Psoas muscle (tissue), 8 donors: ENCODE results near the gene AUP1. TPM values are rescaled to one million over a fixed set of nuclear protein-coding genes. Genes with fewer than 3 reads are reported as not detected.

Source experiments
- ATAC-seq, 4 donors: fragments of 200-7000 bp; cut with Tn5 transposase; one replicate each; pipeline ENCODE4 v1.9.1; 2020; ENCODE audit warnings: moderate library complexity in 3 of 4, mild to moderate bottlenecking in 2 of 4
- DNase-seq, 2 donors: peaks; one replicate each; pipeline ENCODE4 v3.0.0-alpha.2; 2020
- H3K27ac ChIP-seq: fragments of 200-600 bp; one replicate; pipeline ENCODE4 v1.8.0; 2022
- H3K27me3 ChIP-seq, 3 donors: fragments of 200-600 bp in 1 of 3; one replicate each; pipeline versions ENCODE4 v1.6.1 to v1.8.0; 2013 to 2022; ENCODE audit warnings: low read length in 2 of 3, mild to moderate bottlenecking in 2 of 3, moderate library complexity in 1 of 3; ENCODE audit not compliant: insufficient read depth in 3 of 3
- H3K36me3 ChIP-seq, 2 donors: fragments of 200-600 bp in 1 of 2; one replicate each; pipeline versions ENCODE4 v1.6.1 to v1.8.0; 2013 to 2022; ENCODE audit warnings: low read depth in 1 of 2, mild to moderate bottlenecking in 1 of 2, moderate library complexity in 1 of 2; ENCODE audit not compliant: insufficient read depth in 1 of 2
- H3K4me1 ChIP-seq: fragments of 200-600 bp; one replicate; pipeline ENCODE4 v1.8.0; 2022
- H3K4me3 ChIP-seq: fragments of 200-600 bp; one replicate; pipeline ENCODE4 v1.8.0; 2022; ENCODE audit warnings: mild to moderate bottlenecking
- H3K9me3 ChIP-seq: fragments of 200-600 bp; one replicate; pipeline ENCODE4 v1.8.0; 2022
- CTCF ChIP-seq: fragments of 200-600 bp; IDR thresholded peaks from one replicate; pipeline ENCODE4 v1.8.0; 2022; ENCODE audit warnings: antibody characterized with exemption
- WGBS, 3 donors: extraction: QIAGEN DNeasy Blood & Tissue Kit; methylation state at CpG; one replicate each; pipeline versions ENCODE4 v1.1.6 to v1.1.7; 2013; 5-methylcytosine and 5-hydroxymethylcytosine counted together
- intact Hi-C, 2 donors: fragments of 100-400 bp; cut with DNase I; formaldehyde crosslinking; loops; one replicate each; pipeline versions ENCODE4 v1.11.0 to v1.14.2; 2022
- polyA plus RNA-seq, 3 donors: library from polyadenylated mRNA; stranded (reverse); fragments of 200-250 nt; gene quantifications; one replicate each; pipeline ENCODE4 v1.2.3, GENCODE V29; 2013
- total RNA-seq, 4 donors: library from RNA; stranded (reverse); fragmentation: NEBNext Ultra II Directional in 2 of 4; extraction: Animal tissue kit (Norgen Biotek cat#: 25700) in 2 of 4; gene quantifications; one replicate each; pipeline versions ENCODE4 v1.2.1 to v1.2.4, GENCODE V29; 2021 to 2023
- donor health status: healthy with polysubstance abuse.
- donor health status: DM: no; HTN: no; CAD: no; lungs with moderate emphysema.
- donor health status: Bipolar disorder and iron deficiency.
- donor health status: healthy.
- donor health status: DM: yes; HTN: yes; CAD: no.
- donor health status: DM: no; HTN: no; CAD: no.
- donor health status: DM: no; HTN: no; CAD: no.
- donor health status: DM: yes; HTN: yes; CAD: no.

The AUP1 gene
- total and polyA plus RNA-seq, 7 donors, result 56.0 to 205 (median 94.7) TPM

GRCh38 chr2:74493546-74493945 lies 36.0 kb downstream of the AUP1 start:
- WGBS, 3 donors, result 90 to 92% (median 90%) methylated on average over 3 of the region's 3 CpGs
- Histone ChIP-seq H3K36me3 (peaks cover 12 to 56% of the 10 kb centered on the region in 2 donors), H3K27ac (no peak overlapping the region), H3K27me3 (peaks cover 0 to 19% (median 14%) of the 10 kb centered on the region in 3 donors), H3K4me1 (peaks cover 10% of the 10 kb centered on the region), H3K9me3 (no peaks in the 10 kb centered on the region), H3K4me3 (no peak overlapping the region)
- intact Hi-C loops, result no loop called here
- no peak for TF ChIP-seq CTCF
- ATAC-seq (no peak), DNase-seq (no peak)

- intact Hi-C loops, result no loop called here
- Histone ChIP-seq H3K4me1 (no peaks in the 10 kb centered on the region), H3K27me3 (peaks cover 0 to 3% (median 2%) of the 10 kb centered on the region in 3 donors), H3K36me3 (peaks cover 12 to 72% of the 10 kb centered on the region in 2 donors), H3K9me3 (no peaks in the 10 kb centered on the region), H3K4me3 (no peak overlapping the region), H3K27ac (no peak overlapping the region)
- TF ChIP-seq CTCF, result no peak
- no peak for DNase-seq
- no peak for ATAC-seq
- 92 to 94% (median 92%) methylated on average over 12 of the region's 12 CpGs for WGBS, 3 donors
These were observed 37.6 kb downstream of the AUP1 start for GRCh38 chr2:74491648-74492544.

- 88 to 89% (median 89%) methylated on average over 9 of the region's 9 CpGs for WGBS, 3 donors
- DNase-seq (no peak), ATAC-seq (no peak)
- no peaks in the 10 kb centered on the region for H3K27me3 ChIP-seq
- no peaks in the 10 kb centered on the region for H3K9me3 ChIP-seq
- no peak overlapping the region for H3K4me3 ChIP-seq
- no peaks in the 10 kb centered on the region for H3K4me1 ChIP-seq
- no peak for TF ChIP-seq CTCF
- H3K27ac ChIP-seq, result no peak overlapping the region
- intact Hi-C loops, result no loop called here
- peaks cover 12 to 91% of the 10 kb centered on the region in 2 donors for H3K36me3 ChIP-seq
These were observed 39.6 kb downstream of the AUP1 start for GRCh38 chr2:74489906-74490305.

- Histone ChIP-seq H3K36me3 (peaks cover 9 to 85% of the 10 kb centered on the region in 2 donors), H3K27me3 (no peaks in the 10 kb centered on the region), H3K4me1 (peaks cover 3% of the 10 kb centered on the region), H3K4me3 (no peak overlapping the region), H3K9me3 (no peaks in the 10 kb centered on the region), H3K27ac (no peak overlapping the region)
- intact Hi-C loops, result no loop called here
- ATAC-seq (no peak), DNase-seq (no peak)
- TF ChIP-seq CTCF, result no peak
- WGBS, 3 donors, result 88 to 93% (median 91%) methylated on average over 9 of the region's 9 CpGs
These were observed 40.6 kb downstream of the AUP1 start for GRCh38 chr2:74488643-74489481.
